ENCODE results near the gene DHX34.

DHX34 gene

DNA sequence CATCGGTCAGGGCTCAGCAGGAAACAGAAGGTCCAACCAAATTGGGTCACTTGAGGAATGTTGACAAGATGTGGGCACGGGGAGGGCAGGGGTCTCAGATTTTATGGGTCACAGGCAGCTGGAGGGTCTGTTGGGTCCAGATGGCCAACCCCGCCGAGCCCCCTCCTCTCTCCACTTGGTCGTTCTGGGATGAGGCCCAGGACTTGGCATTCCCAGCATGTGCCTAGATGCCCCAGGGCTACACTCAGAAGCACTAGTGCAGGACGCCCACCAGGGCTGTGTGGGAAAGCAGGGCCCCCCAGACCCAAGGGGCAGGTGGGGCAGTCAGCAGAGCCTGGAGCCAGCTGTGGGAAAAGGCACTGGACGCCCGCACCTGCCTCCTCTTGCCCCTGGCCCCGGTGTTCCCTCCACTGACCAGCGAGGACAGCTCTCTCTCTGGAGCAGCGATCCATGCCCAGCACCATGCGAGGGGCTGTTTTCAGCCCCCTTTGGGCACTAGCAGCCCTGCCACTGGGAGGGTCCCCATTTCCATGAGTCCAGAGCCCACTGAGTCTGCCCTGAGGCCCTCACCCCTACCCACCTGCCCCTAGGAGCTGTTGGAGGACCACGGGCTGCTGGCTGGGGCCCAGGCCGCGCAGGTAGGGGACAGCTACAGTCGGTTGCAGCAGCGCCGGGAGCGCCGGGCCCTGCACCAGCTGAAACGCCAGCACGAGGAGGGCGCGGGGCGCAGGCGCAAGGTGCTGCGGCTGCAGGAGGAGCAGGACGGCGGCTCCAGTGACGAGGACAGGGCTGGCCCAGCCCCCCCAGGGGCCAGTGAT, 26.0 kb downstream of the DHX34 start:
- no peak overlapping the region for H3K4me3 ChIP-seq (ENCODE audit: low read length)
- DNase-seq (ENCODE audit: low read depth): no peak
- TF ChIP-seq CTCF (conservative IDR thresholded peaks at IDR 0.05; ENCODE audit: low read depth, low read length): no peak

DNA sequence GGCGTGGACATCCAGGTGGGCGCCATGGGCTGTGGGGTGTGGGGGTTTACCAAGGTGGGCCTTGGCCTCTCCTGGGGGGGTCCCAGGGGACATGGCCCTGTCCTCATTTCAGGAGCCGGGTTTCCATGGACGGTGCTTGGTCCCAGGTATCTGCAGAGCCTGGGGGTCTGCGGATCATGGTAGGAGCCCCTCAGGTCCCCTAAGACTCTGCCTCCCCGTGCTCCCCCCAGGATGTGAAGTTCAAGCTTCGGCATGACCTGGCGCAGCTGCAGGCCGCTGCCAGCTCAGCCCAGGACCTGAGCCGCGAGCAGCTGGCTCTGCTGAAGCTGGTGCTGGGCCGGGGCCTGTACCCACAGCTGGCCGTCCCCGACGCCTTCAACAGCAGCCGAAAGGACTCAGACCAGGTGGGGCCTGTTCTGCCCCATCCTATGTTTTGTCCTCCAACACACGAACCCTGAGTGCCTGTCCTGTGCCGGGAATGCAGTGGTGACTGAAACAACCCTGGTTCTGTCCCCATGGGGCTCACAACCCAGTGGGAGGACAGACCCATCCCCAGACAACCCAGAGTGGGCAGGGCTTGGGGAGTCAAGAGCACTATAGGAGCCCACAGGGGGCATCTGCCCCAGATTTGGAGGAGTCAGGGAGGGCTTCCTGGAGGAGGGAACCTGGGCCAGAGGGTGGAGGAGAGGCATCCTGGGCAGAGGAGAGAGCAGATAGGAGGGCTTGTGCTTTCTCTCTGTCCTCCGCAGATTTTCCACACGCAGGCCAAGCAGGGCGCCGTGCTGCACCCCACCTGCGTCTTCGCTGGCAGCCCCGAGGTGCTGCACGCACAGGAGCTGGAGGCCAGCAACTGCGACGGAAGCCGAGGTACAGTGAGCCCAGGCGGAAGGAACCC, 26.8 kb downstream of the DHX34 start:
- no peak overlapping the region for H3K4me3 ChIP-seq (ENCODE audit: low read length)
- TF ChIP-seq CTCF (conservative IDR thresholded peaks at IDR 0.05; ENCODE audit: low read depth, low read length): no peak
- DNase-seq (ENCODE audit: low read depth): no peak

DNA sequence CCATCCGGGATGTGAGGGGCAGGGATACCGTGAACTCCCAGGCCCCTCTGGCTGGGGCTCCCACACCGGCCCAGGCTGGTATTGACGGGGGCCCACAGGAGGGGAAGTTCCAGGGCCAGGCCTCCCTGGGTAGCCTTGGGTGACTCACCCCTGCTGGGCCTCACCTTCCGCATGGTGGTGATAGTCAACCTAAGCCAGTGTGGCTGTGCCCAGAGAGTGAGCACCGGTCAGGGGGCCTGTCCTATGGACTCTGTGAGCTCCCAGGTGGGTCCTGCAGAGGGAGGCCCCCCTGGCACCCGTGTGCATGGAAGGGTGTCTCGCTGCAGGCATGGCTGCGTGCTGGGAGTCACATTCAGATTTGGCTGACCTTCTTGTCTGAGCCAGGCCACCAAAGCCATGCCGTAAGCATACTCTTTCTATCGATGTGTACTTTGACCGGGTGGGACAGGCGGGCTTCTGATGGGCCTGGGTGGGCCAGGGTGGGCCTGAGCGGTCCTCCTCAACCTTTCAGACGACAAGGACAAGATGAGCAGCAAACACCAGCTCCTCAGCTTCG, 27.6 kb downstream of the DHX34 start:
- no peak overlapping the region for H3K4me3 ChIP-seq (ENCODE audit: low read length)
- DNase-seq (ENCODE audit: low read depth): no peak
- TF ChIP-seq CTCF (conservative IDR thresholded peaks at IDR 0.05; ENCODE audit: low read depth, low read length): no peak

DNA sequence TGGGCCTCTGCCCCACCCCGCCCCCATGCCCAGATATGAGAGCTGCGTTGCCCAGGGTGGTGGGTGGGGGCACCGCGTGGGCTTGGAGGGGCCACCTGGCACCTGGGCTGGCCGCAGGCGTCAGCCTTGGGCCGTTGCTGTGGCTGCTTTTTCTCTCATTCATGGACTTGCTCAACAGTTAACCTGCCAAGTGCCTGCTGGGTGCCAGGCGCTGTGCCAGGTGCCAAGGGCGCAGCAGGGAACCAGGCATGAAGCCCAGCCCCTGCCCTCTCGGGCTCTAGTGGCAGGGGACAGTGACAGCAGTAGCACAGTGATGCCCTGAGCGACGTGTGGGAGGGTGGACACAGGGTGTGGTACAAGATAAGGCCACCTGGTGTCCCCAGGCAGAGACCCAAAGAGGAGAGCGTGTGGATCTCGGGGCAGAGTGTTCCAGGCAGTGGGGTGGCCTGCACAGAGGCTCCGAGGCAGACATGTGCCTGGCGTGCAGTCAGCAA, 28.1 kb downstream of the DHX34 start:
- DNase-seq (ENCODE audit: low read depth): no peak
- no peak overlapping the region for H3K4me3 ChIP-seq (ENCODE audit: low read length)
- no peak for TF ChIP-seq CTCF (conservative IDR thresholded peaks at IDR 0.05; ENCODE audit: low read depth, low read length)

DNA sequence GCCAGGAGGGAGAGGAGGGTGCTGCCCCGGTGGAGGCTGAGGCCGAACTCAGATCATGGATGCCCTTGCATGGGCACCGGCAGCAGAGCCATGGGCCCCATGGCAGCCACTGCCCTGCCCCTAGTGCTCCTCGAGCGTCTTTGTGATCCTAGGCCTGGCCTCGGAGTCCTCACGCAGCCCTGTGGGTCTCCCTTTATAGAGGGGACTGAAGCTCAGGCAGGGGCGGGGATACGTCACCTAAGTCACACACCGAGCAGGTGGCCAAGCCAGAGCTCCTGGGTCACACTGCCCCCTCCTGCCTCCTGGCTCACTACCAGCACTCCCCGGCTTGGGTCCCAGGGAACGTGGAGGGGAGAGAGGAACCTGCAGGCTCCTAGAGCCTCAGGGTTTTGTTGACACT, 28.7 kb downstream of the DHX34 start:
- H3K4me3 ChIP-seq (ENCODE audit: low read length): no peak overlapping the region
- TF ChIP-seq CTCF (conservative IDR thresholded peaks at IDR 0.05; ENCODE audit: low read depth, low read length): no peak
- no peak for DNase-seq (ENCODE audit: low read depth)

- no peak for TF ChIP-seq CTCF (conservative IDR thresholded peaks at IDR 0.05; ENCODE audit: low read depth, low read length)
- no peak for DNase-seq (ENCODE audit: low read depth)
- H3K4me3 ChIP-seq (ENCODE audit: low read length): no peak overlapping the region
These were observed 29.1 kb downstream of the DHX34 start for GRCh38 chr19:47378246-47378645.
